Osteoblast (primary cell): Measurements from ENCODE around the gene RAD21L1. TPM values are rescaled to one million over a fixed set of nuclear protein-coding genes. Genes with fewer than 3 reads are reported as not detected.

ENCODE experiments used
- DNase-seq: peaks from one replicate; pipeline ENCODE4 v3.0.0; 2011; ENCODE audit warnings: low spot score, mixed read lengths; ENCODE audit not compliant: insufficient read length; ENCODE audit errors: missing footprints
- H2AFZ ChIP-seq: 2 replicates; pipeline ENCODE4 v1.6.0; 2011; ENCODE audit warnings: mild to moderate bottlenecking, low read length
- H3K27ac ChIP-seq: 2 replicates; pipeline ENCODE4 v1.5.1; 2011; ENCODE audit warnings: mild to moderate bottlenecking, low read depth, low read length, moderate library complexity
- H3K27me3 ChIP-seq: 2 replicates; pipeline ENCODE4 v1.6.0; 2012; ENCODE audit warnings: mild to moderate bottlenecking, control low read depth, inconsistent platforms, low read length, moderate library complexity; ENCODE audit not compliant: insufficient read depth
- H3K36me3 ChIP-seq: 2 replicates; pipeline ENCODE4 v1.5.1; 2011; ENCODE audit warnings: mild to moderate bottlenecking, low read length, control low read depth, moderate library complexity; ENCODE audit not compliant: insufficient read depth
- H3K4me1 ChIP-seq: 2 replicates; pipeline ENCODE4 v1.5.1; 2011; ENCODE audit warnings: mild to moderate bottlenecking, low read length, control low read depth, moderate library complexity; ENCODE audit not compliant: insufficient read depth
- H3K4me2 ChIP-seq: 2 replicates; pipeline ENCODE4 v1.6.0; 2011; ENCODE audit warnings: mild to moderate bottlenecking, low read length; ENCODE audit not compliant: insufficient read depth
- H3K4me3 ChIP-seq: fragments of 200-600 bp; sonication (generic); 3 replicates; pipeline ENCODE4 v1.5.1; 2012; ENCODE audit warnings: mild to moderate bottlenecking, low read length, inconsistent platforms; ENCODE audit not compliant: insufficient read depth
- H3K79me2 ChIP-seq: 2 replicates; pipeline ENCODE4 v1.6.0; 2012; ENCODE audit warnings: mild to moderate bottlenecking, low read length, control low read depth, inconsistent platforms; ENCODE audit not compliant: insufficient read depth
- H3K9me3 ChIP-seq: 2 replicates; pipeline ENCODE4 v1.5.1; 2011; ENCODE audit warnings: low read depth, low read length, control low read depth
- H4K20me1 ChIP-seq: 2 replicates; pipeline ENCODE4 v1.6.0; 2012; ENCODE audit warnings: mild to moderate bottlenecking, low read length, control low read depth; ENCODE audit not compliant: insufficient read depth
- total RNA-seq: library from RNA; depleted of rRNA; stranded (reverse); fragments of >200 nt; gene quantifications from 2 replicates; pipeline ENCODE4 v1.2.3, GENCODE V29; 2012
- TF ChIP-seq, protein P1 (sequence below): IDR thresholded peaks from 2 replicates; pipeline ENCODE4 v1.5.1; 2011; ENCODE audit warnings: mild to moderate bottlenecking, low read depth, low read length, moderate library complexity; ENCODE audit errors: extremely low read depth

Gene RAD21L1
- total RNA-seq, 1 donor = not detected

DNA sequence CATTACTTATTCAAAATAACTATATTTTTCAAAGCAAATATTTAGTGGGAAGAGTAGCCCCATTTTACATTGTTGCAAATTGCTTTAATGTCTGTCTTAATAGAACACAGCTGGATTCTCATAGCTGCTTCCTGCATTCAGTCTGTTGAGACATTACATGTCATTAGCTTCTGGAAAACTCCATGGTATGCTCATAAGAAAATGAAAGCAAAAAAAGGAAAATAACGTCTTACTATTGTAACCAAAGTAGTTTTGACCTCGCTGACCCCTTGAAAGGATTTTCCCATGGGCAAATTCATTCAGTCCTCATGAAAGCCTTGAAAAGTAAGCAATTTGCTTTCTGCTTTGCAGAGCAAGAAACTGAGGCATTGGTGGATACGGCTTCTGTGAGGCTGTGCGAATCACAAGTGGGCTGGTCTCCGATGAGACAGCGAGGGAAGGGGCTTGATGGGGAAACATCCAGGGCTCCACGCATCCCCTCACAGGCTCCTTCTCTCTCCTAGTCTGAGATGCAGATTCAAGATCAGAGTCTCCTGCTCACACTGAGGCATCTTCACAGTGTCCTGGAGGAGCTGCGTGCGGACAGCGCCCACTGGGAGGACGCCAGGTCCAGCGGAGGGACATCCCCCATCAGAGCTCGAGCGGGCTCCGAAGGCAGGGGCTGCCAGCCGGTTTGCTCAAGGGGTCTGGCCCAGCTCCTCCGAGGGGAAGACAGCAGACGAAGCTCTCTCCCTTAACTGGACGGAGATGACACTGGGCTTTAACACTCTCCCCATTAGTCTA is 19.3 kb upstream of the RAD21L1 start:
- H3K4me2 ChIP-seq = no peak overlapping the region
- no peaks in the 10 kb centered on the region for H3K4me1 ChIP-seq
- no peaks in the 10 kb centered on the region for H3K9me3 ChIP-seq
- H3K4me3 ChIP-seq = no peak overlapping the region
- DNase-seq = no peak
- no peak overlapping the region for H2AFZ ChIP-seq
- no peak overlapping the region for H3K27ac ChIP-seq
- no peaks in the 10 kb centered on the region for H3K36me3 ChIP-seq
- H3K79me2 ChIP-seq = no peaks in the 10 kb centered on the region
- H4K20me1 ChIP-seq = no peaks in the 10 kb centered on the region
- TF ChIP-seq, protein P1, sequence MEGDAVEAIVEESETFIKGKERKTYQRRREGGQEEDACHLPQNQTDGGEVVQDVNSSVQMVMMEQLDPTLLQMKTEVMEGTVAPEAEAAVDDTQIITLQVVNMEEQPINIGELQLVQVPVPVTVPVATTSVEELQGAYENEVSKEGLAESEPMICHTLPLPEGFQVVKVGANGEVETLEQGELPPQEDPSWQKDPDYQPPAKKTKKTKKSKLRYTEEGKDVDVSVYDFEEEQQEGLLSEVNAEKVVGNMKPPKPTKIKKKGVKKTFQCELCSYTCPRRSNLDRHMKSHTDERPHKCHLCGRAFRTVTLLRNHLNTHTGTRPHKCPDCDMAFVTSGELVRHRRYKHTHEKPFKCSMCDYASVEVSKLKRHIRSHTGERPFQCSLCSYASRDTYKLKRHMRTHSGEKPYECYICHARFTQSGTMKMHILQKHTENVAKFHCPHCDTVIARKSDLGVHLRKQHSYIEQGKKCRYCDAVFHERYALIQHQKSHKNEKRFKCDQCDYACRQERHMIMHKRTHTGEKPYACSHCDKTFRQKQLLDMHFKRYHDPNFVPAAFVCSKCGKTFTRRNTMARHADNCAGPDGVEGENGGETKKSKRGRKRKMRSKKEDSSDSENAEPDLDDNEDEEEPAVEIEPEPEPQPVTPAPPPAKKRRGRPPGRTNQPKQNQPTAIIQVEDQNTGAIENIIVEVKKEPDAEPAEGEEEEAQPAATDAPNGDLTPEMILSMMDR = no peak
- peaks cover 29% of the 10 kb centered on the region for H3K27me3 ChIP-seq

DNA sequence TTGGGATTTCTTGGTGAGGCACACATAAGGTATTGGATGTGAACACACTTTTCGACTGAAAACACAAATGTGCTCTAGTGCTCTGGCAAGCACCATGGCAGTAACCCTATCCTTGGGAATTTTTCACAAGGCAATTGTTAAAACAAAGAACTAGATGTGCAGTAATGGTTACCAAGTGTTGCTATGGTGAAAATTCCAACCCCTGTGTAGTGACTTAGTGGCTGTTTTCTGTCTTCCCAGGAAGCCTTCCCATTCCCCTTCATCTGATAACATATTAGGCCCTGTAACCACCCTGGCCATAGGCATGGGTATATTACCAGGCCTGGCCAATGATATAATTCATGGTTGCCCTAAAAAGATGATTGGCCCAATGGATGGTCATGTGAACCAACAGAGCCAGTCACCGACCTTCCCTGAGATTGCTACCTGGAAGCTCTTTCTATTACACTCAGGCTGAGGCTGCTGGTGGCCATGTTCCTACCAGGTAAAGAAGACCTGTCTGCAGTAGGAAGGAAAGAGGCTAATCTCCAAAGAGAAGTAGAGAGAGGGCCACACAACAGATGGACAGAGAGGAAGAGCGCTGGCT is 18.5 kb upstream of the RAD21L1 start:
- Histone ChIP-seq H3K79me2 (no peaks in the 10 kb centered on the region), H3K9me3 (no peaks in the 10 kb centered on the region), H3K4me2 (no peak overlapping the region), H3K4me3 (no peak overlapping the region), H3K27ac (no peak overlapping the region), H3K4me1 (no peaks in the 10 kb centered on the region), H3K36me3 (no peaks in the 10 kb centered on the region), H3K27me3 (peaks cover 32% of the 10 kb centered on the region), H4K20me1 (no peaks in the 10 kb centered on the region), H2AFZ (no peak overlapping the region)
- DNase-seq = no peak
- TF ChIP-seq, protein P1 = no peak

DNA sequence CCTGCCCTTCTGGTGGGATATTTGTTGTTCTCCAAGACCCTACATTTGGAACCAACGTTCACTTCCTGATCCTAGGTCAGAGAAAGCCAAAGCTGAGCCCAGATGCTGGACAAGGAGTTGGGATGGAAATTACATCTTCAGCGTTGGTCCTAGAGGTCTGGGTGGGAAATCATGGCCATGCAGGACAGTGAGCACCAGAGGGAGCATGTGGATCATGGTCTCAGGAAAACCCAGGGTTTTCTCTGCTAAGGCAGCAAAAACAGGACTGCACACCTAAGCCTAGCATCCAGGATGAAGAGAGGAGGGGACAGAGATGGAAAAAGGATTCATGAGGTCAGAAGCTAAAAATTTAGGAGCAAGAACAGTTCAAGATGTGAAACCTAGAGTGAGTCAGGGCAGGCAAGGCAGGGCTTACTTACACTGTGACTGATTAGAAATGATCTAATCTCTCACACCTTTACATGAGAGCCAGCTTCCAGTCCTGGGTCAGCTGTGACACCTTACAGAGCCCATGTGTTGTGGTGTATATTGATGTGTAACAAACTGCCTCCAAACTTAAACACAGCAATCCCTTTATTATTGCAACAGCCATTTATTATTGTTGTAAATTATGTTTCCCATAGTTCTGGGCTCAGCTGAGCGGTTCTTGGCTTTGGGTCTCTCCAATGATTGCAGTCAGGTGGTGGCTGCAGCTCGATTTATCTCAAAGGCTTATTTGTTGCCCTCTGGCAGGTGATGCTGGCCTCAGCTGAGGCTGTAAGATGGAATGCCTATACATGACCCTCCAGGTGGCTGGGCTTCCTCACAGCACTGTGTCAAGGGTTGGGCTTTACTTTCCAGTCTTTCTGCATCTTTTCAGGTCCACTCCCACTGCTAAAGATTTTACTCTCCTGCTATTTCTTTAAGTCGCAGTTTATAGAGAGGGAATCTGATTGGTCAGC is 16.1 kb upstream of the RAD21L1 start:
- Histone ChIP-seq H3K36me3 (no peaks in the 10 kb centered on the region), H4K20me1 (no peaks in the 10 kb centered on the region), H3K4me1 (no peaks in the 10 kb centered on the region), H3K27me3 (peaks cover 21% of the 10 kb centered on the region), H3K9me3 (no peaks in the 10 kb centered on the region), H3K27ac (no peak overlapping the region), H3K79me2 (no peaks in the 10 kb centered on the region), H3K4me3 (no peak overlapping the region), H3K4me2 (no peak overlapping the region), H2AFZ (no peak overlapping the region)
- TF ChIP-seq, protein P1 = peak; percentile 40
- DNase-seq = no peak
